Measurements from ENCODE around the gene GABRB2.

The GABRB2 gene

DNA sequence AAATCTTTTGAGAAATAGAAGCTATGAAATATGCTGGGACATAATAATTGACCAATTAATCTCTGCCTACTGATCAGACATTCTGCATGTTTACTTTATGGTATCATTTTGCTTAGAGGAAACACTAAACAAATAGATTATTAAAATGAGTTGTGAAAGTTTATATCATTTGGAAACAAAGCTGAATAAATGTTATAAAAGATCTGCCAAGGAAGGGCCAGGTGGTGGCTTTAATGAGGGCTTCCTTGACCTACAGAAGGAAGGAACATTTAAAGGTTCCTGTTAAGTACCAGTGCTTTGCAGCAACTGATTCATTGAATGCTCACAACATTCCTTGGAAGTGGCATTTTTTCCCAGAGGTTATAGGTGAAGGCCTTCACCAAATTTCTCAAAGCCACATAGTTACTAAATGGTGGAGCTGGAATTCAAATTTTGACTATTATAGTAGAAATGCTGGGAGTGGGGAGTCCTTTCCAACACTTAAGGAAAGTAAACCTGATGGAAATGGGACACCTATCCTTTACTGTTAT, 250.7 kb downstream of the GABRB2 start:
- no peaks in the 10 kb centered on the region for H3K9me3 ChIP-seq (ENCODE audit: insufficient read depth, low read length, severe bottlenecking)
- H3K36me3 ChIP-seq (ENCODE audit: insufficient read depth, low read length): no peaks in the 10 kb centered on the region
- H3K4me1 ChIP-seq (ENCODE audit: insufficient read depth, low read length): no peaks in the 10 kb centered on the region
- H3K4me2 ChIP-seq (ENCODE audit: insufficient read depth, low read length): no peak overlapping the region
- no peaks in the 10 kb centered on the region for H3K79me2 ChIP-seq (ENCODE audit: insufficient read depth, low read length)
- TF ChIP-seq CTCF (IDR thresholded peaks at IDR 0.05; ENCODE audit: borderline replicate concordance, extremely low read depth, low read length, poor library complexity, severe bottlenecking) (no peak), EZH2 (IDR thresholded peaks at IDR 0.05; ENCODE audit: borderline replicate concordance, low read depth, low read length, severe bottlenecking) (no peak)
- H3K27me3 ChIP-seq (ENCODE audit: insufficient read depth, low read length, poor library complexity): no peaks in the 10 kb centered on the region
- H3K9ac ChIP-seq (ENCODE audit: low read depth, low read length): no peak overlapping the region
- no peak overlapping the region for H3K4me3 ChIP-seq (ENCODE audit: low read depth in 1 of 2, low read length in 2 of 2)
- H3K27ac ChIP-seq (ENCODE audit: low read length): no peak overlapping the region
- ATAC-seq (ENCODE audit: insufficient read depth, low read depth) (no peak), DNase-seq (no peak)
- H4K20me1 ChIP-seq (ENCODE audit: insufficient read depth, low read length): no peaks in the 10 kb centered on the region
- H2AFZ ChIP-seq (ENCODE audit: low read depth, low read length): no peak overlapping the region

GRCh38 chr5:161288071-161288470, 258.5 kb downstream of the GABRB2 start:
- Histone ChIP-seq H3K4me2 (ENCODE audit: insufficient read depth, low read length) (no peak overlapping the region), H4K20me1 (ENCODE audit: insufficient read depth, low read length) (no peaks in the 10 kb centered on the region), H2AFZ (ENCODE audit: low read depth, low read length) (no peak overlapping the region), H3K9me3 (ENCODE audit: insufficient read depth, low read length, severe bottlenecking) (no peaks in the 10 kb centered on the region), H3K27me3 (ENCODE audit: insufficient read depth, low read length, poor library complexity) (no peaks in the 10 kb centered on the region), H3K79me2 (ENCODE audit: insufficient read depth, low read length) (no peaks in the 10 kb centered on the region), H3K9ac (ENCODE audit: low read depth, low read length) (no peak overlapping the region), H3K27ac (ENCODE audit: low read length) (no peak overlapping the region), H3K4me1 (ENCODE audit: insufficient read depth, low read length) (no peaks in the 10 kb centered on the region), H3K4me3 (ENCODE audit: low read depth in 1 of 2, low read length in 2 of 2) (no peak overlapping the region), H3K36me3 (ENCODE audit: insufficient read depth, low read length) (no peaks in the 10 kb centered on the region)
- DNase-seq (no peak), ATAC-seq (ENCODE audit: insufficient read depth, low read depth) (no peak)
- TF ChIP-seq CTCF (IDR thresholded peaks at IDR 0.05; ENCODE audit: borderline replicate concordance, extremely low read depth, low read length, poor library complexity, severe bottlenecking) (no peak), EZH2 (IDR thresholded peaks at IDR 0.05; ENCODE audit: borderline replicate concordance, low read depth, low read length, severe bottlenecking) (no peak)

- no peak overlapping the region for H3K4me2 ChIP-seq (ENCODE audit: insufficient read depth, low read length)
- no peaks in the 10 kb centered on the region for H3K9me3 ChIP-seq (ENCODE audit: insufficient read depth, low read length, severe bottlenecking)
- H3K9ac ChIP-seq (ENCODE audit: low read depth, low read length): no peak overlapping the region
- H2AFZ ChIP-seq (ENCODE audit: low read depth, low read length): no peak overlapping the region
- TF ChIP-seq EZH2 (IDR thresholded peaks at IDR 0.05; ENCODE audit: borderline replicate concordance, low read depth, low read length, severe bottlenecking) (no peak), CTCF (IDR thresholded peaks at IDR 0.05; ENCODE audit: borderline replicate concordance, extremely low read depth, low read length, poor library complexity, severe bottlenecking) (no peak)
- DNase-seq (no peak), ATAC-seq (ENCODE audit: insufficient read depth, low read depth) (no peak)
- H3K4me3 ChIP-seq (ENCODE audit: low read depth in 1 of 2, low read length in 2 of 2): no peak overlapping the region
- no peaks in the 10 kb centered on the region for H3K4me1 ChIP-seq (ENCODE audit: insufficient read depth, low read length)
- H3K36me3 ChIP-seq (ENCODE audit: insufficient read depth, low read length): no peaks in the 10 kb centered on the region
- H4K20me1 ChIP-seq (ENCODE audit: insufficient read depth, low read length): no peaks in the 10 kb centered on the region
- no peaks in the 10 kb centered on the region for H3K79me2 ChIP-seq (ENCODE audit: insufficient read depth, low read length)
- no peaks in the 10 kb centered on the region for H3K27me3 ChIP-seq (ENCODE audit: insufficient read depth, low read length, poor library complexity)
- H3K27ac ChIP-seq (ENCODE audit: low read length): no peak overlapping the region
Observed at GRCh38 chr5:161287436-161287835, 259.1 kb downstream of the GABRB2 start.
